ENCODE data around the gene CBY1. TPM values are rescaled to one million over a fixed set of nuclear protein-coding genes. Genes with fewer than 3 reads are reported as not detected.
A peak's percentile ranks its signal among the peaks of the same experiment; 100 is the strongest.
"Not testable (repeated sequence)": the region's sequence is repeated elsewhere in the genome, so short reads cannot be mapped to it uniquely, and the experiment has no call there.

The CBY1 gene
- total RNA-seq = 20.0 and 25.0 TPM in 2 replicates

- peak; percentile 67 for DNase-seq (ENCODE audit: low read depth)
These were observed at the start of gene CBY1, which contains the start of gene FAM227A for GRCh38 chr22:38656256-38657044. Gene CBY1, plus strand, starts transcription at chr22:38656638. Its CDS starts 11,417 bp downstream, at chr22:38668055. Gene FAM227A, minus strand, starts transcription at chr22:38656392. Its CDS starts 6,224 bp downstream, at chr22:38650168.

GRCh38 chr22:38607680-38608079 lies 48.8 kb upstream of the CBY1 start:
- no peak for DNase-seq (ENCODE audit: low read depth)

- no peak for DNase-seq (ENCODE audit: low read depth)
These were observed 47.3 kb upstream of the CBY1 start for GRCh38 chr22:38608992-38609750.

DNA sequence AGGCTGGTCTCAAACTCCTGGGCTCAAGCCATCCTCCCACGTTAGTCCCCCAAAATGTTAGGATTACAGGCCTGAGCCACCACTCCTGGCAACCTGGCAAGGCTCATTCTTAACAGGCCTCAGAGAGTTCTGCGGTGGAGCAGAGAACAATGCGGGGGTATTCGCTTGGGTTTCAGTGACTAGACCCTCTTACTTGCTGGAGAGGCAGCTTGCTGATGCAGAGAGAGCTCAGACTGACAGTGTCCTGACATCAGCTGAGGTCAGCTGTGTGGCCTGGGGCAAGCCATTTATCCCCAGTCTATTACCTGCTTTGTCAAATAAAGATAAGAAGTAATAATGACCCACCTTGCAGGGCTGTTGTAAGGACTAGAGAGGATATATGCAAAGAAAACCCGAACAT lies 46.2 kb upstream of the CBY1 start:
- no peak for DNase-seq (ENCODE audit: low read depth)

DNA sequence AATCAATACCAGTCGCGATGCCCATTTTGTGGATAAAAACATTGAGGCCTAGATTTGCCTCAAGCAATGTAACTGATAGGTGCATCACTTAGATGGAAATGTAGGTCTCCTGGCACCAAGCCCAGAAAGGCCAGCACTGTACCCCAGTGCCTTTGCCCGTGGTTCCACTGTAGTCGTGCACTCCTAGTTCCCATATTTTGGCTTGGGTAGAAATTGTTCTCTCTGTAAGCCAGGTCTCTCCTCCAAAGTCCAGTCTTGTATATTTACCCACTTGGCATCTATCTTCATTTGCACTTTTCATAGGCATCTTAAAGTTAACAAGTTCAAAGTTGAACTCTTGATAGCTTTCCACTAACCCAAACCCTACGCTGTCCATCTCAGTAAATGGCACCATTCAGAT lies 44.9 kb upstream of the CBY1 start:
- no peak for DNase-seq (ENCODE audit: low read depth)

DNA sequence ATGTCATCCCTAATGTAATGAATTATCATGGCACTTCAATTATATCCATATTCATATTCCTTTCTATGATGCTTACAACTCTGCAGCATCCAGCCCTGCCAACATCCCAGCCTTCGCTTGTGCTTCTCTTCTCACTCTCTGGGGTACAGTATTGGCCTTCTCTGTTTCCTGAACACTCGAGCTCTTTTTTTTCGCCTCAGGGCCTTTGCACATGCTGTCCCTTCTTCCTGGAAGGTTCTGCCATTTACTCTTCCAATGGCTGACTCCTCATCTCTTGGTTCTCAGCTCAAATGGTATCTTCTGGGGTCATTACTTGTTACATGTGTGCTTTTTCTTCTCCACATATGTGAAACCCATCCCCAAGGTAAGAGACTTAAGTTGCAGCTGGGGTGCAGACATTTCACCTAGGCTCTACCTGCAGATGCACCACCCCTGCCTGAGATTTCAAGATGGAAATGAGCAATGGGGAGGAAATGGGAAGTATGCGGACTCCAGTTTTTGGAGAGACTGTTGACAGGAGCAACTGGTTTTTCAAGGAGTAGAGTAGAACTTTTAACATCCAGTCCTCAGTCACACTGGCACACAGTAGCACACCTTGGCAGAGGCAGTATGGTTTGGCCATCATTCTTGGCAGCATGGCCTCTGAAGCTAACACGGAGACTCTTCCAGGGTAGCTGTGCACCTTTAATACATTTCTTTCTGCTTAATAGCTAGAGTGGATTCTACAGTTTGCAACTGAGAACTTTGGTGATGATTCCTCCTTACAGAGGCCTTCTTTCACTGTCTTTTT lies 44.0 kb upstream of the CBY1 start:
- DNase-seq (ENCODE audit: low read depth) = no peak

DNA sequence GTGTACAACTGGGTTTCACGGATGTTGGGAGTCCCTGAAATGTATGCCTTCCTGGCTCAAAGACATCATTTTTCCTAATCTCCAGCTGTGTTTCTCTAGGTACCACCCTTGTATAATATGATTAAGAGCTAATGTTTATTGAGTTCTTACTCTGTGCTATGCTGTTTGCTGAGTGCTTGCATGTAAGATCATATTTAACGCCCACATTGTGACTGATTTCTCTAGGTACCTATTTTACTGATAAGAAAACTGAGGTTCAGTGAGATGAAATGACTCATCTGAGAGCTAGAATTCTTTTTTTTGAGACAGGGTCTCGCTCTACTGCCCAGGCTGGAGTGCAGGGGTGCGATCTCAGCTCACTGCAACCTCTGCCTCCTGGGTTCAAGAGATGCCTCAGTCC lies 42.9 kb upstream of the CBY1 start:
- no peak for DNase-seq (ENCODE audit: low read depth)

- DNase-seq (ENCODE audit: low read depth) = no peak
These were observed 41.9 kb upstream of the CBY1 start for GRCh38 chr22:38614332-38615063.

DNA sequence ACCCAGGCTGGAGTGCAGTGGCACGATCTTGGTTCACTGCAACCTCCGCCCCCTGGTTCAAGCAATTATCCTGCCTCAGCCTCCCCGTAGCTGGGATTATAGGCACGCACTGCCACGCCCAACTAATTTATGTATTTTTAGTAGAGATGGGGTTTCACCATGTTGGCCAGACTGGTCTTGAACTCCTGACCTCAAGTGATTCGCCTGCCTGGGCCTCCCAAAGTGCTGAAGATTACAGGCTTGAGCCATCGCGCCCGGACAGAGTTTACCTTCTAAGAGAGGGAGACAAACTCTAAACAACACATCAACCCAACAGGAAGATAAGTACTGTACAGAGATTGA lies 41.4 kb upstream of the CBY1 start:
- DNase-seq (ENCODE audit: low read depth) = not testable (repeated sequence)

DNA sequence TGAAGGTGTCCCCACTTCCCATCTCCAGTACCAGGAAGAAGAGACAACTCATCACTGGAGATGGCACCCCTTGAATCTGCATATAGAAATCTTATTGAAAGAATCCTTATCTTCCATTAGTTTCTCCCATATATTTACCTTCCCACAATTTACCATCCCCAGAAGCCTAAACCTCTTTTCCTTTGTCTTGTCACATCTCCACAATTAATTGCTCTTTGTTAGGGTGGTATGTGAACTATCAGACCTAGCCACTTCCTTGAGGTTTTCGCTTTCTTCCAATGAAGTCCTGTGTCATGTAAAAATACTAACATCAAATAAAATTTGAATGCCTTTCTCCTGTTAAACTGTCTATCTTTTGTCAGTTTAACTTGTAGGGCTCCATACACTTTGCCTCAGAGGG lies 38.2 kb upstream of the CBY1 start:
- no peak for DNase-seq (ENCODE audit: low read depth)

DNA sequence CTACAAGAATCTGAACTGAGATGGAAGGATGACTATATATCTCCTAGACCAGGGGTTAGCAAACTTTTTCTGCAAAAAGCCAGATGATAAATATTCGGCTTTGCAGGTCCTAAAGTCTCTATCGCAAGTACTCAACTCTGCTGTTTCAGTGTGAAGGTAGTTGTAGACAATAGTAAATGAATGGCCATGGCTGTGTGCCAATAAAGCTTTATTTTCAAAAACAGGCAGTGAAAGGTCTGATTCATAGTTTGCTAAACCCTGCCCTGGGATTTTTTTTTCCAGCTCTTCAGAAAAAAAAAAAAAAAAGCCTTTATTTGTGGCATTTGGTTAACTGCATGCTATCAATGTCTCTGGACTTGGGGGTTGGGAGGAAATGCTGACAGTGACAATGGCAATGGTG lies 37.8 kb upstream of the CBY1 start:
- DNase-seq (ENCODE audit: low read depth) = no peak

DNA sequence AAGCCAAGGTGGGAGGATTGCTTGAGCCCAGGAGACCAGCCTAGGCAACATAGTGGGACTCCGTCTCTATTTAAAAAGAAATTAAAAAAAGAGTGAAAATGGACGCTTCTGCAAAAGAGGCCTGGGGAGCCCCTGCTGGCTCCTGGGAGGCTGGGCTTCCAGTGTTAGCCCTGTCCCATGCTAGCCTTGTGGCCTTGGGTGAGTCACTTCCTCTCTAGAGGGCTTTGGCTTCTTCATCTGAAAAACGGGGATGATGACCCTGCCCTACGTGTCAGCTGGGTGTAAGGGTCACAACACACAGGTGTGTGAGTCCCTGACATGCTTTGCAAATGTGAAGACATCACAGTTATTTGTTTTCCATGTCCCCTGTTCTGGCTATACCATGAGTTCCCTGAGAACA lies 33.1 kb upstream of the CBY1 start:
- no peak for DNase-seq (ENCODE audit: low read depth)

- DNase-seq (ENCODE audit: low read depth) = no peak
These were observed 28.0 kb upstream of the CBY1 start for GRCh38 chr22:38628444-38628843.

GRCh38 chr22:38629108-38629507 lies 27.3 kb upstream of the CBY1 start:
- no peak for DNase-seq (ENCODE audit: low read depth)

GRCh38 chr22:38631724-38632123 lies 24.7 kb upstream of the CBY1 start:
- DNase-seq (ENCODE audit: low read depth) = no peak

- DNase-seq (ENCODE audit: low read depth) = no peak
These were observed 23.9 kb upstream of the CBY1 start for GRCh38 chr22:38632528-38632927.

DNA sequence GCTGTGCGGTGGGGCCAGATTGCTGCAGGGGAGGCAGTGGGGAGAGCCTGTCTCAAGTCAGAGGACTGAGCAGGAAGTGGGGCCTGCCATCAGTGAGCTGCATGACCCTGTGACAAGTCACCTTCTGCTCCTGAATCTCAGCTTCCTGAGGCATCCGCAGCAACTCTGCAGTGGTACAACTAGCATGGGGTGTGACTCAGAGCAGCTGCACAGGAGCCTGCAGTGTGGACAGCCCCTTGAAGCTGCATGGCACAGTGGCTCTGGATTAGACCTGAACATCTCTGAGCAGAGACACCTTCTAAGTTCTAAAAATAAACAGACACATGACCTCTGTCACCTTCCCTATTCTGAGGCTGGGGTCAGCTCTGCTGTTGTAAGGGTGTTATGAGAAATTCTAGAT lies 18.2 kb upstream of the CBY1 start:
- DNase-seq (ENCODE audit: low read depth) = no peak

- DNase-seq (ENCODE audit: low read depth) = peak; percentile 26
These were observed 17.7 kb upstream of the CBY1 start for GRCh38 chr22:38638728-38639127.

GRCh38 chr22:38641476-38642040 lies 14.9 kb upstream of the CBY1 start:
- DNase-seq (ENCODE audit: low read depth) = no peak

- not testable (repeated sequence) for DNase-seq (ENCODE audit: low read depth)
These were observed 12.2 kb upstream of the CBY1 start for GRCh38 chr22:38644245-38644644.

- no peak for DNase-seq (ENCODE audit: low read depth)
These were observed 11.0 kb upstream of the CBY1 start for GRCh38 chr22:38645430-38645829.

All from renal cortical epithelial cell (primary cell).